Neuron (in vitro differentiated cells): Measurements from ENCODE around the gene BRS3.
A peak's percentile ranks its signal among the peaks of the same experiment; 100 is the strongest.

Experiments
- H2AFZ ChIP-seq: one replicate; pipeline ENCODE4 v1.6.1; 2013; ENCODE audit warnings: low read depth, mild to moderate bottlenecking, inconsistent platforms, low read length, moderate library complexity
- H3K27me3 ChIP-seq: one replicate; pipeline ENCODE4 v1.6.1; 2013; ENCODE audit warnings: low read length; ENCODE audit not compliant: insufficient read depth
- H3K36me3 ChIP-seq: one replicate; pipeline ENCODE4 v1.6.1; 2013; ENCODE audit warnings: low read length; ENCODE audit not compliant: insufficient read depth
- H3K4me1 ChIP-seq: one replicate; pipeline ENCODE4 v1.6.1; 2013; ENCODE audit warnings: low read length; ENCODE audit not compliant: insufficient read depth
- H3K4me3 ChIP-seq: 2 replicates; pipeline ENCODE4 v1.5.1; 2013; ENCODE audit warnings: mild to moderate bottlenecking, low read length, moderate library complexity
- H3K9me3 ChIP-seq: one replicate; pipeline ENCODE4 v1.6.1; 2013; ENCODE audit warnings: low read length

Gene BRS3

DNA sequence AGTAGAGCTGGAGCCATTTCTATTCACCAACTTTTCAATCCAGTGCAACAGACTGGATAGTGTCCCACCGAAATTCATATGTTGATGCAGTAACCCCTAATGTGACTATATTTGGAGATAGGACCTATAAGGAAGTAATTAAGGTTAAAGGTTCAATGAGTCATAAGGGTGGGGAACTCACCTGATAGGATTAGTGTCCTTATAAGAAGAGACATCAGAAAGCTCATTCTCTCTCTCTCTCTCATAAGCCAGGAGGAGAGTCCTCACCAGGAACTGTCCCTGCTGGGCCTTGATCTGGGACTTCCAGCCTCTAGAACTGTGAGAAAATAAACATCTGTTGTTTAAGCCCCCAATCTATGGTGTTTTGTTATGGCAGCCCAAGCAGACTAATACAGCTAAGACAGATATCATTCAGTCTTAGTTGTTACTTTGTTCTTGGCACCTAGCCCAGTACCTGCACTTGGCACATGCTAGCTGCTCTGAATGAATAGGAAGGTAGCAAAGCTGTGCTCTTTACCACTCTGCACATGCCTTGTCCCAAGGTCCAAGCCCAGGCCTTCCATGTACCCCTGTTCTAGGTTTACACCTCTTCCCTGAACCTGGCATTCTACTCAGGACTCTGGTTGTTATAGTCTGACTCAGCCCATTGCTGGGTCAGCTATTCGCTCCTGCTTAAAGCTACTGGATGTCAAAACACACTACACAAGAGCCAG is 19.2 kb upstream of the BRS3 start:
- no peaks in the 10 kb centered on the region for H3K9me3 ChIP-seq
- H3K4me1 ChIP-seq: no peaks in the 10 kb centered on the region
- H3K36me3 ChIP-seq: no peaks in the 10 kb centered on the region
- no peak overlapping the region for H2AFZ ChIP-seq
- H3K27me3 ChIP-seq: peaks cover 4% of the 10 kb centered on the region
- no peak overlapping the region for H3K4me3 ChIP-seq

DNA sequence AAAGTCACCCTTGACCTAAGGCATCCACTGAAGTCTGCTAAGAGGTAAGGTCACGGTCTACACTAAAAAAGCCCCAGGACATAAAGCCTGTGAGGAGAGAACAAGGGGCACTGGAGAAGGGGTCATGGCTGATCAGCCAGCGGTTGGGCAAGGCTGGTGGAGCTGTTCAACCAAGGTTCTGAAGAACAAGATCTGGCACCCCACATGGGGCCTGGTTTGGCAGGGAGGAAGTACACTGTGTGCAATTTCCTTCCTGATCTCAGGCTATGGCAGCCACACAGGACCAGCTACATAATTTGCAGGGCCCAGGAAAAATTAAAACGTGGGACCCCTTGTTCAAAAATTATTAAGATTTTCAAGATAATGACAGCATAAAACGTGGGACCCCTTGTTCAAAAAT is 14.1 kb upstream of the BRS3 start:
- no peaks in the 10 kb centered on the region for H3K4me1 ChIP-seq
- peaks cover 4% of the 10 kb centered on the region for H3K27me3 ChIP-seq
- H3K36me3 ChIP-seq: no peaks in the 10 kb centered on the region
- H3K4me3 ChIP-seq: no peak overlapping the region
- H2AFZ ChIP-seq: no peak overlapping the region
- H3K9me3 ChIP-seq: no peaks in the 10 kb centered on the region

DNA sequence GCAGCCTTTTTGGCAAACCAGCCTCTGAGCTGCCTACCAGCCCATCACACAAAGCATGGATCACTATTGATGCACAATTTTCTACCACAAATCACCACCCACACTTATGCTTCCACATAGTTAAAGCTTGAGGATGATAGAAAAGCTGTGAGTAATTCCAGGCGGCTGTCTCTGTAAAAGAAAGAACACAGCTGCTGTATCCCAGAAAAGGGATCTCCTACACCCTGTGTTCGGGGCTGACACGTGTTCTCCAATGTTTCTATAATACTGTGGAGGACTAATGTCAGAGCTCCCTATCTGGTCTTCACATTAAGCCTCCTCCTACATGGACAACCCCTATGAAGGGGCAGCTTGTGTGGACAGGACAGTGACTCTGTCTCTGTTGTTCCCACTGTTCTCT is 12.5 kb upstream of the BRS3 start:
- H3K36me3 ChIP-seq: no peaks in the 10 kb centered on the region
- no peak overlapping the region for H3K4me3 ChIP-seq
- no peak overlapping the region for H2AFZ ChIP-seq
- peaks cover 4% of the 10 kb centered on the region for H3K27me3 ChIP-seq
- H3K9me3 ChIP-seq: no peaks in the 10 kb centered on the region
- no peaks in the 10 kb centered on the region for H3K4me1 ChIP-seq

DNA sequence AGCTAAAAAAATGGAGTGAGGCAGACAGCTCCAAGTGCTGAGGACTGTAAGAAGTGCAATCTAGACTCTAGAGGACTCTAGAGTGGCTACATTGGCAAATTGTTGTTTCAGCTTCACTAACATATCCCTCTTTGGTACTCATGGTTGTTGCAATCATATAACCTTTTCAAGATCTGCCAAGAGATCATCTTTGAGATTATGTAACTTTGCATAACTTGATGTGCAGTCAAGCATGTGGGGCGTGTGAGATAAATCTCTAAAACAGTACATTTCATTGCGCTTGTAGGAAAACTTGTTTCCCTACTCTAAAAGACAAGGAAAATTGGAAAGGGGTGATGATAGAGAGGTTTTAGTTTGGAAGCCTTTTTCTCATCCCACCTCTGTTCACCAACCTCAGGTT is 11.2 kb upstream of the BRS3 start:
- Histone ChIP-seq H3K4me1 (no peaks in the 10 kb centered on the region), H2AFZ (no peak overlapping the region), H3K36me3 (no peaks in the 10 kb centered on the region), H3K9me3 (no peaks in the 10 kb centered on the region), H3K27me3 (no peaks in the 10 kb centered on the region), H3K4me3 (no peak overlapping the region)

DNA sequence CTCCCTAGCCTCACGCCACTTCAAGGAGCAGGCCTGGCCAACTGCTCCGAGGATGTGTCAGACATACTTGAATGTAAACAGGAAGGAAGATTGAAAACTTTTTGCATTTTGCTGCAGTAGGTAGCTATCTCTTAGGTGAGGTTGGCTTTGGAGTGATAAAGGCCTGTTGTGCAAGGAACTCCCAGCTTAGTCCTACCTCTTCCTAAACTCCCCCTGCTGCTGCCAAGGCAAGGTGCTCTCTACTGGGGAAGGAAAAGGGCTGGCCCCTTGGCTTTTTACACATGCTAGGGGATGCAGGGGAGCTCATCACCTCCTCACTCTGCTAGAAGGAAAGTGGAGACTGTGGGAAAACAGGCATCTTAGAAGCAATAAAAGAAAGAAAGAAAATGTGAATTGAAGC is 10.7 kb upstream of the BRS3 start:
- Histone ChIP-seq H3K27me3 (no peaks in the 10 kb centered on the region), H2AFZ (no peak overlapping the region), H3K9me3 (no peaks in the 10 kb centered on the region), H3K4me1 (no peaks in the 10 kb centered on the region), H3K4me3 (no peak overlapping the region), H3K36me3 (no peaks in the 10 kb centered on the region)

DNA sequence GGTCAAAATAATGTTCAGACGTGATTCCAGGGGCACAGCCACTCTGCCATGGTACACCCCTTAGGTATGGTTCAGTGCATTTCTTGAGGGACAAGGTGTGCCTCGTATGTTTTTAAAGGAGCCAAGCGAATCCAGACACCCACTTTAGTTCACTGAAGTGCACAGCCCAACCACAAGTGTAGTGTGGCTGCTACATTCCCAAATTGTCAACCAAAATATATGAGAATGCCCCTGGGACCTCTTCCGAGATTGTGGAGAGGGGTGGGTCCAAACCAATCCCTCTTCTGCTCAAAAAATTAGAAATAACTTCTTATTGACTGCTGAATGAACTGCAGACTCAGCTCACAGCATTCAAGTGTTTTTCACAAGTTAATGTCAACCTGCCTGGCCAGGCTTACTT is 7.4 kb upstream of the BRS3 start:
- H3K27me3 ChIP-seq: no peaks in the 10 kb centered on the region

DNA sequence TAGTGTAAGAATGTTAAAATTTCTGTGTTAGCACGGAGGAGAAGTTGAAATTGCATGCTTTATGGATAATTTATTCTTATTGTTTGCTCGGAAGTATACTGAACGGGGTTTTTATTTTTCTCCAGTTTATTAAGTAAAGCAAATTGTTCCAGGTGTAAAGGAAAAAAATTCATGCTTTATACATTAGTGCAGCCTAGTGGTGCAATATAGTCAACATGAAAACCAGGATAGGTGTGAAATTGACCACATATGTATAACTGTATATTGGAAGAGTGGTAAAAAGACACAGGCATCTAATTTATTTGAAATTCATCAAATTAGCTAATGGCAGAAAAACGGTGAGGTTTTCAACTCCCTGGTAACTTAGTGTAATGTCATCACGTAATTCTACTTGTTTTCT is 959 bp downstream of the BRS3 start:
- no peak overlapping the region for H3K4me3 ChIP-seq
- peaks cover 16% of the 10 kb centered on the region for H3K27me3 ChIP-seq
- no peak overlapping the region for H2AFZ ChIP-seq
- H3K36me3 ChIP-seq: no peaks in the 10 kb centered on the region
- no peaks in the 10 kb centered on the region for H3K9me3 ChIP-seq
- no peaks in the 10 kb centered on the region for H3K4me1 ChIP-seq

More for the DNA sequence above, 7.4 kb upstream of the BRS3 start:
- Histone ChIP-seq H3K36me3 (no peaks in the 10 kb centered on the region), H2AFZ (no peak overlapping the region), H3K4me1 (no peaks in the 10 kb centered on the region), H3K4me3 (no peak overlapping the region), H3K9me3 (no peaks in the 10 kb centered on the region)

DNA sequence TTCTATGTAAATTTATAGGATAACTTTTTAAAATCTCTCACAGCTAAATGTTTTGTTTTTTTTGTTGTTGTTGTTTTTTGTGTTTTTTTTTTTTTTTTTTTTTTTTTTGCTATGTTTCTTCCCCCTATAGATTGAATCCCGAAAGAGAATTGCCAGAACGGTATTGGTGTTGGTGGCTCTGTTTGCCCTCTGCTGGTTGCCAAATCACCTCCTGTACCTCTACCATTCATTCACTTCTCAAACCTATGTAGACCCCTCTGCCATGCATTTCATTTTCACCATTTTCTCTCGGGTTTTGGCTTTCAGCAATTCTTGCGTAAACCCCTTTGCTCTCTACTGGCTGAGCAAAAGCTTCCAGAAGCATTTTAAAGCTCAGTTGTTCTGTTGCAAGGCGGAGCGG is 4.1 kb downstream of the BRS3 start:
- Histone ChIP-seq H2AFZ (no peak overlapping the region), H3K27me3 (peaks cover 13% of the 10 kb centered on the region), H3K4me3 (no peak overlapping the region), H3K9me3 (no peaks in the 10 kb centered on the region), H3K36me3 (no peaks in the 10 kb centered on the region), H3K4me1 (no peaks in the 10 kb centered on the region)

DNA sequence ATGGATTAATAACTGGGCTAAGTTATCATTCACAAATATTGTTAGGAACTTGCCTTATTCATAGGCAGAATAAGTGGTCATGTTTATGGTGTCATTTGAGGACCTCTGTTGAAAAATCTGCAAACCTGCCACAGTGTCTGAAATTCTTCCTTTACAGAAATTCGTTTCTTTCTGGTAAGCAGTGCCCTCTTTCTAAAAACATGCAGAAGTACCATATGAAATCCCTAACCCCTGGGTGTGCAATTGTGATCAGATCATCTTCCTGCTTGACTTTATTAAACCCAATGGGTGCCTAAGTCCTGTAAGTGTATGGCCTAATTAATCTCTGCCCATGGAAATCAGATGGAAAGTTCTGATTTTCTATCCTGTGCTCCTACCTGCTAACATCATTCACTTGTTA is 5.3 kb downstream of the BRS3 start:
- H3K36me3 ChIP-seq: no peaks in the 10 kb centered on the region
- no peak overlapping the region for H2AFZ ChIP-seq
- H3K9me3 ChIP-seq: no peaks in the 10 kb centered on the region
- H3K4me3 ChIP-seq: no peak overlapping the region
- H3K4me1 ChIP-seq: no peaks in the 10 kb centered on the region
- peaks cover 13% of the 10 kb centered on the region for H3K27me3 ChIP-seq

DNA sequence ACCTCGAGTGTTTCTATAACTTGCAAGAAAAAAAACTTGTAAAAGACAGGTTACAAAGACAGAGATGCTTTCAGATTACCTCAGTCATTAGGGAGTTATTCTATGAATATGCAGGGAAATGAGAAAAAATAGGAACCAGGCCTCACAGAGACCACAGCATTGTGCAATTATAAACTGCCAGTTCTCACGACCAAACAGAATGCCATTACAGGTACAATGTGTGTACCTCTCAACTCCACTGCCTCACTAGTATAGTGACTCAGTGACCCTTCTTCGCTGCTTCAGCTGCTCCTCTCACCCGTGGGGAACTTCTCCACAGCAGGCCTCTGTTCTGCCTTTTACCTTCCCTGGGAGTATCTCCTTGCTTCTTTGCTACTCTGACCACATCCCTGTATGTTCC is 7.3 kb downstream of the BRS3 start:
- H2AFZ ChIP-seq: no peak overlapping the region
- no peak overlapping the region for H3K4me3 ChIP-seq
- peaks cover 5% of the 10 kb centered on the region for H3K27me3 ChIP-seq
- no peaks in the 10 kb centered on the region for H3K4me1 ChIP-seq
- no peaks in the 10 kb centered on the region for H3K36me3 ChIP-seq
- H3K9me3 ChIP-seq: no peaks in the 10 kb centered on the region

DNA sequence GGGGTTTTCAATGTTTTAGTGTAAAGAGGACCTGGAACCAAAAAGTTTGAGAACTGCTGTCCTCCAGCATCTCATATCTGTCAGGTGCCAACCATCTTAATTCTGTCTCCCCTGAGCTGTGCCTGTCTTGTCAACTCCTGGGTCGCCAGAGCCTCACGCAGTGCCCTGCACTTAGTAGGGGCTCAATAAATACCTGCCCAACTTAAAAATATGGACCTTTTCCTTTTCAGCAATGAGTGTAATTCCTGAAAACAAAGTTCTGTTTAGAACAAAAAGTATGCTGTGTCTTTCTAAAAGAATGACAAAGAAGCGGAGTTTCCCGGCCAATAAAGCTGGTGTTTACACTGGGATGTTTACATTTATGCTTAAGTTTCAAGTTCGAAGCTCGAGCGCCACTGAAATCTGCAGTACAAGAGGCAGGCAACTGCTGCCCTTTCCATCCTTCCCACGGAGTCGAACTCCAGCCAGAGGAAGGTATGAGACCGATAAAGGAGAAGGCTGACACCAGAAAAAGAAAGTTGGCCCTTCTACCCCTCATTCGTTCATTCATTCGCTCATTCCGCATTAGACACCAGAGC is 8.5 kb downstream of the BRS3 start:
- peaks cover 4% of the 10 kb centered on the region for H3K27me3 ChIP-seq
- H3K4me1 ChIP-seq: no peaks in the 10 kb centered on the region
- H2AFZ ChIP-seq: peak overlapping the region; percentile 74
- no peaks in the 10 kb centered on the region for H3K9me3 ChIP-seq
- H3K36me3 ChIP-seq: peaks cover 10% of the 10 kb centered on the region
- peak overlapping the region; percentile 62 for H3K4me3 ChIP-seq

DNA sequence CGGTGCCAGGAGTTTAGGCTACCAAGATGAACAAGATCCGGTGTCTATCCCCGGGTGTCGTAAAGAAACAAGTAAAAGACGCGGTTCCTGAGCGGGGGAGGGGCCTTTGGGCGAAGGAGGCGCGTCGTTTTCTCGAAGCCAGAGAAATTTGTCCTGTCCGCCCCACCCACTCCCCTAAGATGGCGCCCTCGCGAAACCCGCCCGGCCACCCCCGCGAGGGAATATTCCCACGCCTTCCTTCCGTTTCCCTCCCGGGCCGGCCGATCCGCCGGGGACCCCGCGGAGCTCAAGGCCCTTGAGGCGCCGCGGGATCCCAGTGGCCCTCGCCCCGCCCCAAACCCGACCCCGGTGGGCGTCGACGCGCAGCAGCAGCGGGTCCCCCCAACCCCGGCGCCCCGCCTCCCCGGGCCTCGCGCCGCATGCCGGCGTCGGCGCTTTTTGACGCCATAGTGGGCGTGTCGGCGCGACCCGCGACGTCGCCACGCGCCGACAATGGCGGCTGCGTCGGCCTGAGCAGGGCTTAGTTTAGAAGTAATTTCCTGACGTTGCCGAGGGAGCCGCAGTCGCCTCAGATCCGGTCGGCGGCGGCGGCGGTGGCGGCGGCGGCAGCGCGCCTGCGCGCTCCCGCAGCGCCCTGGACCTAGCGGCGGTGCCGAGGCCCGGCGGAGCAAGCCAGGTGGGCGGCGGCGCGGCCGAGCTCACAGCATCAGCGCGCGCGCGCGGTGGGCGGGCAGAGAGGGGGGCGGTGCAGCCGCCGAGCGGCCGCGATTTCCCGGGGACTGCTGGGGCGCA is 9.2 kb downstream of the BRS3 start:
- peak overlapping the region; percentile 62 for H3K4me3 ChIP-seq
- no peaks in the 10 kb centered on the region for H3K4me1 ChIP-seq
- H3K9me3 ChIP-seq: no peaks in the 10 kb centered on the region
- H3K27me3 ChIP-seq: peaks cover 2% of the 10 kb centered on the region
- peaks cover 13% of the 10 kb centered on the region for H3K36me3 ChIP-seq
- peak overlapping the region; percentile 74 for H2AFZ ChIP-seq

DNA sequence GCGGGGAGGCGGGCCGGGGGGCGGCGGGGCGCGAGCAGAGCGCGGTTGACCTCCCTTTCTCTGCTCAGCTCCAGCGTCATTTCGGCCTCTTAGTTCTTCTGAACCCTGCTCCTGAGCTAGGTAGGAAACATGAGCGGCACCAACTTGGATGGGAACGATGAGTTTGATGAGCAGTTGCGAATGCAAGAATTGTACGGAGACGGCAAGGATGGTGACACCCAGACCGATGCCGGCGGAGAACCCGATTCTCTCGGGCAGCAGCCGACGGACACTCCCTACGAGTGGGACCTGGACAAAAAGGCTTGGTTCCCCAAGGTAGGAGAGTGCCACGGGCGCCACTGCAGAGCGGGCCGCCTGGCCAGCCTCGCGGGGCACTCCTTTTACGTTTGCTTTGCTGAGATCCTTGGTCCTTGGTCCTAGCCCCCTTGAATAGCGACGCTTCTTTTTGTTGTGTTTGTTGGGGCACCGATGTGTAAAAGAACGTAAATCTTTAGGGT is 9.9 kb downstream of the BRS3 start, which contains the start of gene HTATSF1:
Gene HTATSF1, plus strand, starts transcription at position 37 of the 497 bp plus-strand sequence. Its CDS starts 93 bp downstream, at position 130.
- Histone ChIP-seq H3K36me3 (peaks cover 13% of the 10 kb centered on the region), H3K4me3 (peak within 1 kb of the TSS; percentile 62), H3K9me3 (no peaks in the 10 kb centered on the region), H3K27me3 (peaks cover 4% of the 10 kb centered on the region), H2AFZ (peak within 1 kb of the TSS; percentile 74), H3K4me1 (no peaks in the 10 kb centered on the region)
